ENCODE results near the gene PNLIPRP1. TPM values are rescaled to one million over a fixed set of nuclear protein-coding genes. Genes with fewer than 3 reads are reported as not detected.

PNLIPRP1 gene
- total RNA-seq, 1 donor from 2014 or later = not detected

GRCh38 chr10:116587878-116588591 is 2.7 kb upstream of the PNLIPRP1 start:
- intact Hi-C loops (cut with micrococcal nuclease) = no loop called here
- Mint-ChIP-seq H3K36me3 (ENCODE audit: low read depth) (no peaks in the 10 kb centered on the region), H3K4me1 (no peaks in the 10 kb centered on the region), H3K27me3 (no peaks in the 10 kb centered on the region), H3K4me3 (no peak overlapping the region), H3K27ac (no peak overlapping the region), H3K9me3 (no peaks in the 10 kb centered on the region)
- no peak for DNase-seq

GRCh38 chr10:116588995-116589394 is 1.8 kb upstream of the PNLIPRP1 start:
- DNase-seq = no peak
- intact Hi-C loops (cut with micrococcal nuclease) = no loop called here
- Mint-ChIP-seq H3K36me3 (ENCODE audit: low read depth) (no peaks in the 10 kb centered on the region), H3K9me3 (no peaks in the 10 kb centered on the region), H3K4me3 (no peak overlapping the region), H3K27ac (no peak overlapping the region), H3K4me1 (no peaks in the 10 kb centered on the region), H3K27me3 (no peaks in the 10 kb centered on the region)

- H3K27me3 Mint-ChIP-seq = no peaks in the 10 kb centered on the region
- H3K27ac Mint-ChIP-seq = no peak overlapping the region
- no peak overlapping the region for H3K4me3 Mint-ChIP-seq
- no peaks in the 10 kb centered on the region for H3K36me3 Mint-ChIP-seq (ENCODE audit: low read depth)
- no peaks in the 10 kb centered on the region for H3K4me1 Mint-ChIP-seq
- intact Hi-C loops (cut with micrococcal nuclease) = no loop called here
- no peak for DNase-seq
- H3K9me3 Mint-ChIP-seq = no peaks in the 10 kb centered on the region
Measured at GRCh38 chr10:116589926-116590325, 833 bp upstream of the PNLIPRP1 start.

- Mint-ChIP-seq H3K27ac (no peak overlapping the region), H3K4me3 (no peak overlapping the region), H3K36me3 (ENCODE audit: low read depth) (no peaks in the 10 kb centered on the region), H3K9me3 (no peaks in the 10 kb centered on the region), H3K27me3 (no peaks in the 10 kb centered on the region), H3K4me1 (no peaks in the 10 kb centered on the region)
- DNase-seq = no peak
- intact Hi-C loops (cut with micrococcal nuclease) = no loop called here
Measured at GRCh38 chr10:116593139-116593740, 2.5 kb downstream of the PNLIPRP1 start.

- no peak for DNase-seq
- Mint-ChIP-seq H3K9me3 (no peaks in the 10 kb centered on the region), H3K4me1 (no peaks in the 10 kb centered on the region), H3K4me3 (no peak overlapping the region), H3K27ac (no peak overlapping the region), H3K36me3 (ENCODE audit: low read depth) (no peaks in the 10 kb centered on the region), H3K27me3 (no peaks in the 10 kb centered on the region)
- intact Hi-C loops (cut with micrococcal nuclease) = no loop called here
Measured at GRCh38 chr10:116594525-116595035, 3.8 kb downstream of the PNLIPRP1 start.

GRCh38 chr10:116596062-116596461 is 5.3 kb downstream of the PNLIPRP1 start:
- no peak overlapping the region for H3K4me3 Mint-ChIP-seq
- H3K4me1 Mint-ChIP-seq = no peaks in the 10 kb centered on the region

GRCh38 chr10:116597543-116597942 is 6.8 kb downstream of the PNLIPRP1 start:
- H3K4me1 Mint-ChIP-seq = no peaks in the 10 kb centered on the region
- H3K36me3 Mint-ChIP-seq (ENCODE audit: low read depth) = no peaks in the 10 kb centered on the region
- no peak overlapping the region for H3K27ac Mint-ChIP-seq
- H3K4me3 Mint-ChIP-seq = no peak overlapping the region
- H3K9me3 Mint-ChIP-seq = no peaks in the 10 kb centered on the region
- no peak for DNase-seq
- intact Hi-C loops (cut with micrococcal nuclease) = no loop called here
- H3K27me3 Mint-ChIP-seq = no peaks in the 10 kb centered on the region

More at GRCh38 chr10:116596062-116596461, 5.3 kb downstream of the PNLIPRP1 start:
- intact Hi-C loops (cut with micrococcal nuclease) = no loop called here
- Mint-ChIP-seq H3K27ac (no peak overlapping the region), H3K27me3 (no peaks in the 10 kb centered on the region), H3K36me3 (ENCODE audit: low read depth) (no peaks in the 10 kb centered on the region), H3K9me3 (no peaks in the 10 kb centered on the region)
- DNase-seq = no peak

- Mint-ChIP-seq H3K27me3 (no peaks in the 10 kb centered on the region), H3K4me1 (no peaks in the 10 kb centered on the region), H3K9me3 (no peaks in the 10 kb centered on the region), H3K4me3 (no peak overlapping the region), H3K27ac (no peak overlapping the region), H3K36me3 (ENCODE audit: low read depth) (no peaks in the 10 kb centered on the region)
- intact Hi-C loops (cut with micrococcal nuclease) = no loop called here
- no peak for DNase-seq
Measured at GRCh38 chr10:116598329-116598728, 7.6 kb downstream of the PNLIPRP1 start.

GRCh38 chr10:116599991-116600390 is 9.2 kb downstream of the PNLIPRP1 start:
- Mint-ChIP-seq H3K27me3 (no peaks in the 10 kb centered on the region), H3K36me3 (ENCODE audit: low read depth) (no peaks in the 10 kb centered on the region), H3K27ac (no peak overlapping the region), H3K4me3 (no peak overlapping the region), H3K9me3 (no peaks in the 10 kb centered on the region), H3K4me1 (no peaks in the 10 kb centered on the region)
- no peak for DNase-seq
- intact Hi-C loops (cut with micrococcal nuclease) = no loop called here

- no peaks in the 10 kb centered on the region for H3K4me1 Mint-ChIP-seq
- peaks cover 3% of the 10 kb centered on the region for H3K27me3 Mint-ChIP-seq
- H3K9me3 Mint-ChIP-seq = no peaks in the 10 kb centered on the region
- no peak overlapping the region for H3K27ac Mint-ChIP-seq
- no peak for DNase-seq
- H3K36me3 Mint-ChIP-seq (ENCODE audit: low read depth) = no peaks in the 10 kb centered on the region
- intact Hi-C loops (cut with micrococcal nuclease) = no loop called here
- H3K4me3 Mint-ChIP-seq = no peak overlapping the region
Measured at GRCh38 chr10:116602648-116603400, 12.1 kb downstream of the PNLIPRP1 start.

- Mint-ChIP-seq H3K27me3 (peaks cover 7% of the 10 kb centered on the region), H3K4me3 (no peak overlapping the region), H3K9me3 (no peaks in the 10 kb centered on the region), H3K36me3 (ENCODE audit: low read depth) (no peaks in the 10 kb centered on the region), H3K27ac (no peak overlapping the region), H3K4me1 (no peaks in the 10 kb centered on the region)
- intact Hi-C loops (cut with micrococcal nuclease) = no loop called here
- no peak for DNase-seq
Measured at GRCh38 chr10:116606061-116606483, 15.3 kb downstream of the PNLIPRP1 start.

GRCh38 chr10:116607336-116607735 is 16.6 kb downstream of the PNLIPRP1 start:
- H3K27ac Mint-ChIP-seq = no peak overlapping the region
- H3K36me3 Mint-ChIP-seq (ENCODE audit: low read depth) = no peaks in the 10 kb centered on the region
- no peak overlapping the region for H3K4me3 Mint-ChIP-seq
- DNase-seq = no peak
- no peaks in the 10 kb centered on the region for H3K9me3 Mint-ChIP-seq
- intact Hi-C loops (cut with micrococcal nuclease) = no loop called here
- peaks cover 7% of the 10 kb centered on the region for H3K27me3 Mint-ChIP-seq
- H3K4me1 Mint-ChIP-seq = no peaks in the 10 kb centered on the region

GRCh38 chr10:116608686-116609594 is 18.2 kb downstream of the PNLIPRP1 start:
- Mint-ChIP-seq H3K4me1 (no peaks in the 10 kb centered on the region), H3K36me3 (ENCODE audit: low read depth) (no peaks in the 10 kb centered on the region), H3K4me3 (no peak overlapping the region), H3K27ac (no peak overlapping the region), H3K27me3 (peaks cover 7% of the 10 kb centered on the region), H3K9me3 (no peaks in the 10 kb centered on the region)
- intact Hi-C loops (cut with micrococcal nuclease) = no loop called here
- DNase-seq = no peak
